NAMALWA (cell line): ENCODE data around the gene SGPP1.
"Not testable (repeated sequence)": the region's sequence is repeated elsewhere in the genome, so short reads cannot be mapped to it uniquely, and the experiment has no call there.

Experiments used
- DNase-seq: peaks from one replicate; pipeline ENCODE4 v3.0.0-alpha.2; 2015; ENCODE audit warnings: low spot score

The SGPP1 gene

GRCh38 chr14:63673886-63674497 lies 53.9 kb downstream of the SGPP1 start:
- DNase-seq: no peak

- no peak for DNase-seq
These were observed 54.6 kb downstream of the SGPP1 start for GRCh38 chr14:63673255-63673654.

- no peak for DNase-seq
These were observed 55.3 kb downstream of the SGPP1 start for GRCh38 chr14:63672417-63673180.

GRCh38 chr14:63671987-63672386 lies 55.9 kb downstream of the SGPP1 start:
- DNase-seq: no peak

- DNase-seq: no peak
These were observed 57.2 kb downstream of the SGPP1 start for GRCh38 chr14:63670692-63671091.

GRCh38 chr14:63666335-63666734 lies 61.5 kb downstream of the SGPP1 start:
- no peak for DNase-seq

GRCh38 chr14:63663428-63664341 lies 64.2 kb downstream of the SGPP1 start:
- peak; percentile 11 for DNase-seq

GRCh38 chr14:63662776-63663175 lies 65.1 kb downstream of the SGPP1 start:
- DNase-seq: no peak

- not testable (repeated sequence) for DNase-seq
These were observed 66.0 kb downstream of the SGPP1 start for GRCh38 chr14:63661881-63662280.

GRCh38 chr14:63659726-63660125 lies 68.1 kb downstream of the SGPP1 start:
- DNase-seq: no peak

GRCh38 chr14:63656194-63656593 lies 71.7 kb downstream of the SGPP1 start:
- no peak for DNase-seq

- DNase-seq: no peak
These were observed 72.9 kb downstream of the SGPP1 start for GRCh38 chr14:63654936-63655335.

GRCh38 chr14:63654346-63654745 lies 73.5 kb downstream of the SGPP1 start:
- DNase-seq: no peak

- no peak for DNase-seq
These were observed 75.5 kb downstream of the SGPP1 start for GRCh38 chr14:63652406-63652805.

- DNase-seq: no peak
These were observed 77.5 kb downstream of the SGPP1 start for GRCh38 chr14:63650256-63650952.

- DNase-seq: no peak
These were observed 80.0 kb downstream of the SGPP1 start for GRCh38 chr14:63647696-63648410.

GRCh38 chr14:63644741-63645140 lies 83.1 kb downstream of the SGPP1 start:
- no peak for DNase-seq

GRCh38 chr14:63642656-63643382 lies 85.0 kb downstream of the SGPP1 start:
- DNase-seq: no peak

GRCh38 chr14:63642229-63642611 lies 85.6 kb downstream of the SGPP1 start:
- DNase-seq: peak; percentile 93

- peak; percentile 97 for DNase-seq
These were observed 86.2 kb downstream of the SGPP1 start, which contains the start of gene WDR89 for GRCh38 chr14:63641473-63642228. Gene WDR89 (minus strand): TSS chr14:63641871. CDS start chr14:63599942, 41,929 bp downstream.
